ENCODE results near the gene SOS2. TPM values are rescaled to one million over a fixed set of nuclear protein-coding genes. Genes with fewer than 3 reads are reported as not detected.

Gene SOS2
- total RNA-seq, 5 donors from 2014 or later (not counting 1 experiment from before 2014, with no cell fraction given): 37.1 to 44.6 (median 40.2) TPM

GRCh38 chr14:50100805-50101204 lies 130.6 kb downstream of the SOS2 start:
- H3K4me1 ChIP-seq (ENCODE audit: control insufficient read depth in 1 of 2, extremely low read depth in 1 of 2, insufficient read depth in 2 of 2, low read length in 2 of 2): peaks cover 37 to 55% of the 10 kb centered on the region in 2 experiments
- CTCF ChIA-PET: interaction anchor here (0.7 to 1.7 kb wide), 4 partner anchors 12 to 1818 kb away, joined by 3 to 11 read pairs (median 6); no protein-coding TSS in a partner anchor
- peaks cover 59 to 76% (median 74%) of the 10 kb centered on the region in 3 donors for H3K4me1 Mint-ChIP-seq

GRCh38 chr14:50099335-50099734 lies 132.0 kb downstream of the SOS2 start:
- no peak for DNase-seq
- Mint-ChIP-seq H3K4me1 (peaks cover 62 to 83% (median 79%) of the 10 kb centered on the region in 3 donors), H3K27me3 (no peaks in the 10 kb centered on the region), H3K36me3 (peaks cover 8% of the 10 kb centered on the region), H3K9me3 (no peaks in the 10 kb centered on the region), H3K27ac (peak overlapping the region; percentile 86 to 91), H3K4me3 (no peak overlapping the region)
- Histone ChIP-seq H3K9me3 (no peaks in the 10 kb centered on the region), H3K4me3 (ENCODE audit: control insufficient read depth in 1 of 2, extremely low read depth in 1 of 2, low read length in 1 of 2) (no peak overlapping the region), H3K36me3 (ENCODE audit: control insufficient read depth in 2 of 2, extremely low read depth in 1 of 2, insufficient read depth in 1 of 2, low read length in 1 of 2) (no peaks in the 10 kb centered on the region), H3K4me1 (ENCODE audit: control insufficient read depth in 1 of 2, extremely low read depth in 1 of 2, insufficient read depth in 2 of 2, low read length in 2 of 2) (peaks cover 46 to 63% of the 10 kb centered on the region in 2 experiments), H3K27ac (ENCODE audit: low read length) (no peak overlapping the region), H3K27me3 (replicated peaks in 1 of 2; ENCODE audit: control insufficient read depth in 2 of 2, extremely low read depth in 1 of 2, insufficient read depth in 2 of 2, low read length in 1 of 2) (no peaks in the 10 kb centered on the region)
- peak in 3 of 4 experiments; percentile 37 to 53 (median 50) for ATAC-seq (replicated peaks in 1 of 4)
- CTCF ChIA-PET: no interaction called here
- WGBS (ENCODE audit: insufficient coverage): 37% methylated on average over 3 of the region's 4 CpGs
- POLR2A ChIA-PET: interaction anchor here (0.6 kb wide), 2 partner anchors 247 to 467 kb away, joined by 3 to 6 read pairs; partner anchors contain the start of gene NEMF (in 1 of the 2)

More at GRCh38 chr14:50100805-50101204, 130.6 kb downstream of the SOS2 start:
- 100% methylated on average over 1 of the region's 2 CpGs for WGBS (ENCODE audit: insufficient coverage)
- H3K27me3 ChIP-seq (replicated peaks in 1 of 2; ENCODE audit: control insufficient read depth in 2 of 2, extremely low read depth in 1 of 2, insufficient read depth in 2 of 2, low read length in 1 of 2): no peaks in the 10 kb centered on the region
- Mint-ChIP-seq H3K27ac (peak overlapping the region; percentile 86 to 91), H3K36me3 (peaks cover 6% of the 10 kb centered on the region), H3K27me3 (no peaks in the 10 kb centered on the region), H3K4me3 (no peak overlapping the region), H3K9me3 (no peaks in the 10 kb centered on the region)
- no peaks in the 10 kb centered on the region for H3K36me3 ChIP-seq (ENCODE audit: control insufficient read depth in 2 of 2, extremely low read depth in 1 of 2, insufficient read depth in 1 of 2, low read length in 1 of 2)
- H3K9me3 ChIP-seq: no peaks in the 10 kb centered on the region
- DNase-seq: no peak
- POLR2A ChIA-PET: interaction anchor here in 1 of 2 donors (0.6 to 0.9 kb wide), 2 partner anchors 238 to 251 kb away, joined by 3 to 4 read pairs; no protein-coding TSS in a partner anchor
- no peak overlapping the region for H3K27ac ChIP-seq (ENCODE audit: low read length)
- H3K4me3 ChIP-seq (ENCODE audit: control insufficient read depth in 1 of 2, extremely low read depth in 1 of 2, low read length in 1 of 2): no peak overlapping the region
- no peak for ATAC-seq (replicated peaks in 1 of 4)

- ChIA-PET POLR2A (interaction anchor here (0.6 to 1.5 kb wide), 4 partner anchors 14 to 228 kb away, joined by 3 to 7 read pairs (median 4); no protein-coding TSS in a partner anchor), CTCF (interaction anchor here in 1 of 2 donors (0.9 to 1.6 kb wide), 6 partner anchors 9 to 235 kb away, joined by 3 to 8 read pairs (median 7); partner anchors contain the start of gene ARF6)
- WGBS (ENCODE audit: insufficient coverage): no CpG with 5 or more reads among the region's 1 CpG
- H3K27me3 Mint-ChIP-seq: no peaks in the 10 kb centered on the region
- DNase-seq: peak in 2 of 35 experiments; percentile 11 to 61
- H3K27ac ChIP-seq (ENCODE audit: low read length): peak overlapping the region; percentile 85
- H3K36me3 Mint-ChIP-seq: peaks cover 6% of the 10 kb centered on the region
- no peaks in the 10 kb centered on the region for H3K36me3 ChIP-seq (ENCODE audit: control insufficient read depth in 2 of 2, extremely low read depth in 1 of 2, insufficient read depth in 1 of 2, low read length in 1 of 2)
- peaks cover 59 to 62% of the 10 kb centered on the region in 2 experiments for H3K4me1 ChIP-seq (ENCODE audit: control insufficient read depth in 1 of 2, extremely low read depth in 1 of 2, insufficient read depth in 2 of 2, low read length in 2 of 2)
- ATAC-seq (replicated peaks in 1 of 4): peak; percentile 80 to 90 (median 84)
- H3K4me3 ChIP-seq (ENCODE audit: control insufficient read depth in 1 of 2, extremely low read depth in 1 of 2, low read length in 1 of 2): peak overlapping the region; percentile 18 to 56
- peaks cover 80 to 91% (median 86%) of the 10 kb centered on the region in 3 donors for H3K4me1 Mint-ChIP-seq
- H3K9me3 ChIP-seq: no peaks in the 10 kb centered on the region
- H3K27me3 ChIP-seq (replicated peaks in 1 of 2; ENCODE audit: control insufficient read depth in 2 of 2, extremely low read depth in 1 of 2, insufficient read depth in 2 of 2, low read length in 1 of 2): no peaks in the 10 kb centered on the region
- no peaks in the 10 kb centered on the region for H3K9me3 Mint-ChIP-seq
- peak overlapping the region; percentile 35 to 56 (median 55) for H3K4me3 Mint-ChIP-seq
- H3K27ac Mint-ChIP-seq: peak overlapping the region; percentile 86 to 94
Observed at GRCh38 chr14:50095895-50096294, 135.5 kb downstream of the SOS2 start.

GRCh38 chr14:50094056-50094755 lies 137.2 kb downstream of the SOS2 start:
- Mint-ChIP-seq H3K9me3 (no peaks in the 10 kb centered on the region), H3K4me3 (no peak overlapping the region), H3K4me1 (peaks cover 77 to 85% (median 79%) of the 10 kb centered on the region in 3 donors), H3K27me3 (no peaks in the 10 kb centered on the region), H3K27ac (peak overlapping the region; percentile 37 to 82), H3K36me3 (peaks cover 3% of the 10 kb centered on the region)
- Histone ChIP-seq H3K4me1 (ENCODE audit: control insufficient read depth in 1 of 2, extremely low read depth in 1 of 2, insufficient read depth in 2 of 2, low read length in 2 of 2) (peaks cover 51 to 71% of the 10 kb centered on the region in 2 experiments), H3K9me3 (no peaks in the 10 kb centered on the region), H3K4me3 (ENCODE audit: control insufficient read depth in 1 of 2, extremely low read depth in 1 of 2, low read length in 1 of 2) (no peak overlapping the region), H3K27me3 (replicated peaks in 1 of 2; ENCODE audit: control insufficient read depth in 2 of 2, extremely low read depth in 1 of 2, insufficient read depth in 2 of 2, low read length in 1 of 2) (no peaks in the 10 kb centered on the region), H3K27ac (ENCODE audit: low read length) (no peak overlapping the region), H3K36me3 (ENCODE audit: control insufficient read depth in 2 of 2, extremely low read depth in 1 of 2, insufficient read depth in 1 of 2, low read length in 1 of 2) (no peaks in the 10 kb centered on the region)
- ChIA-PET CTCF (interaction anchor here (0.6 to 1.2 kb wide), 3 partner anchors 13 to 241 kb away, joined by 3 to 5 read pairs (median 4); no protein-coding TSS in a partner anchor), POLR2A (interaction anchor here (0.6 to 1.2 kb wide), 2 partner anchors 13 to 231 kb away, joined by 3 to 5 read pairs; no protein-coding TSS in a partner anchor)
- WGBS (ENCODE audit: insufficient coverage): 98% methylated on average over 8 of the region's 11 CpGs
- ATAC-seq (replicated peaks in 1 of 4) (no peak), DNase-seq (no peak)

- no peaks in the 10 kb centered on the region for H3K9me3 ChIP-seq
- no peak overlapping the region for H3K4me3 Mint-ChIP-seq
- POLR2A ChIA-PET: interaction anchor here (0.6 to 1.2 kb wide), 4 partner anchors 11 to 230 kb away, joined by 3 to 5 read pairs (median 4); no protein-coding TSS in a partner anchor
- H3K4me1 ChIP-seq (ENCODE audit: control insufficient read depth in 1 of 2, extremely low read depth in 1 of 2, insufficient read depth in 2 of 2, low read length in 2 of 2): peaks cover 52 to 75% of the 10 kb centered on the region in 2 experiments
- peaks cover 3% of the 10 kb centered on the region for H3K36me3 Mint-ChIP-seq
- H3K27me3 ChIP-seq (replicated peaks in 1 of 2; ENCODE audit: control insufficient read depth in 2 of 2, extremely low read depth in 1 of 2, insufficient read depth in 2 of 2, low read length in 1 of 2): no peaks in the 10 kb centered on the region
- CTCF ChIA-PET: interaction anchor here in 1 of 2 donors (0.7 to 1.2 kb wide), 2 partner anchors 12 to 176 kb away, joined by 3 to 5 read pairs; no protein-coding TSS in a partner anchor
- WGBS (ENCODE audit: insufficient coverage): 100% methylated on average over 1 of the region's 2 CpGs
- H3K27ac ChIP-seq (ENCODE audit: low read length): no peak overlapping the region
- H3K27me3 Mint-ChIP-seq: no peaks in the 10 kb centered on the region
- no peak for DNase-seq
- H3K9me3 Mint-ChIP-seq: no peaks in the 10 kb centered on the region
- H3K36me3 ChIP-seq (ENCODE audit: control insufficient read depth in 2 of 2, extremely low read depth in 1 of 2, insufficient read depth in 1 of 2, low read length in 1 of 2): no peaks in the 10 kb centered on the region
- peak overlapping the region; percentile 37 to 82 for H3K27ac Mint-ChIP-seq
- ATAC-seq (replicated peaks in 1 of 4): no peak
- H3K4me1 Mint-ChIP-seq: peaks cover 79 to 87% (median 80%) of the 10 kb centered on the region in 3 donors
- H3K4me3 ChIP-seq (ENCODE audit: control insufficient read depth in 1 of 2, extremely low read depth in 1 of 2, low read length in 1 of 2): no peak overlapping the region
Observed at GRCh38 chr14:50093496-50093895, 137.9 kb downstream of the SOS2 start.

GRCh38 chr14:50092006-50092555 lies 139.3 kb downstream of the SOS2 start:
- H3K4me1 ChIP-seq (ENCODE audit: control insufficient read depth in 1 of 2, extremely low read depth in 1 of 2, insufficient read depth in 2 of 2, low read length in 2 of 2): peaks cover 57 to 78% of the 10 kb centered on the region in 2 experiments
- no peaks in the 10 kb centered on the region for H3K9me3 Mint-ChIP-seq
- H3K4me3 Mint-ChIP-seq: peak overlapping the region in 1 of 3 donors; percentile 29
- H3K4me3 ChIP-seq (ENCODE audit: control insufficient read depth in 1 of 2, extremely low read depth in 1 of 2, low read length in 1 of 2): no peak overlapping the region
- no peaks in the 10 kb centered on the region for H3K9me3 ChIP-seq
- 100% methylated on average over 1 of the region's 6 CpGs for WGBS (ENCODE audit: insufficient coverage)
- peaks cover 83 to 90% (median 88%) of the 10 kb centered on the region in 3 donors for H3K4me1 Mint-ChIP-seq
- DNase-seq: no peak
- peak overlapping the region; percentile 53 to 82 for H3K27ac Mint-ChIP-seq
- ChIA-PET CTCF (interaction anchor here (0.8 to 1.1 kb wide), 2 partner anchors 226 to 240 kb away, joined by 3 to 4 read pairs; partner anchors contain the start of gene NEMF (in 1 of the 2)), POLR2A (interaction anchor here in 1 of 2 donors (0.6 kb wide), 1 partner anchor 20 kb away, joined by 5 read pairs; no protein-coding TSS in a partner anchor)
- peaks cover 3% of the 10 kb centered on the region for H3K36me3 Mint-ChIP-seq
- no peaks in the 10 kb centered on the region for H3K27me3 ChIP-seq (replicated peaks in 1 of 2; ENCODE audit: control insufficient read depth in 2 of 2, extremely low read depth in 1 of 2, insufficient read depth in 2 of 2, low read length in 1 of 2)
- H3K27me3 Mint-ChIP-seq: no peaks in the 10 kb centered on the region
- H3K36me3 ChIP-seq (ENCODE audit: control insufficient read depth in 2 of 2, extremely low read depth in 1 of 2, insufficient read depth in 1 of 2, low read length in 1 of 2): no peaks in the 10 kb centered on the region
- no peak for ATAC-seq (replicated peaks in 1 of 4)
- H3K27ac ChIP-seq (ENCODE audit: low read length): no peak overlapping the region

All from T-cell (primary cell).